Smooth muscle cell (in vitro differentiated cells): ENCODE data around the gene DRC1. TPM values are rescaled to one million over a fixed set of nuclear protein-coding genes. Genes with fewer than 3 reads are reported as not detected.

ENCODE experiments used
- DNase-seq: peaks from one replicate; lab custom pipeline; 2025; ENCODE audit not compliant: unreplicated experiment; lab: John Stamatoyannopoulos, UW
- H2AFZ ChIP-seq: fragments of 200-600 bp; sonication (generic); 2 replicates; pipeline ENCODE4 v1.6.0; 2016; ENCODE audit warnings: antibody characterized with exemption, low read depth, mild to moderate bottlenecking
- H3F3A ChIP-seq: fragments of 200-600 bp; sonication (generic); 2 replicates; pipeline ENCODE4 v1.6.0; 2017; ENCODE audit warnings: antibody characterized with exemption, low read depth
- H3K27ac ChIP-seq: fragments of 200-600 bp; sonication (generic); 2 replicates; pipeline ENCODE4 v1.5.1; 2016; ENCODE audit warnings: low read depth, mild to moderate bottlenecking
- H3K27me3 ChIP-seq: fragments of 200-600 bp; sonication (generic); 2 replicates; pipeline ENCODE4 v1.6.1; 2016; ENCODE audit warnings: low read depth, mild to moderate bottlenecking
- H3K36me3 ChIP-seq: fragments of 200-600 bp; sonication (generic); 2 replicates; pipeline ENCODE4 v1.5.1; 2016; ENCODE audit warnings: low read depth
- H3K4me1 ChIP-seq: fragments of 200-600 bp; sonication (generic); 2 replicates; pipeline ENCODE4 v1.5.1; 2016; ENCODE audit warnings: low read depth
- H3K4me2 ChIP-seq: fragments of 200-600 bp; sonication (generic); 2 replicates; pipeline ENCODE4 v1.6.0; 2016; ENCODE audit warnings: mild to moderate bottlenecking
- H3K4me3 ChIP-seq: fragments of 200-600 bp; sonication (generic); 2 replicates; pipeline ENCODE4 v1.5.1; 2016; ENCODE audit warnings: mild to moderate bottlenecking
- H3K79me2 ChIP-seq: fragments of 200-600 bp; sonication (generic); 2 replicates; pipeline ENCODE4 v1.6.0; 2016; ENCODE audit warnings: low read depth, mild to moderate bottlenecking
- H3K9ac ChIP-seq: fragments of 200-600 bp; sonication (generic); 2 replicates; pipeline ENCODE4 v1.6.0; 2016; ENCODE audit warnings: low read depth
- H3K9me3 ChIP-seq: fragments of 200-600 bp; sonication (generic); replicated peaks from 2 replicates; pipeline ENCODE4 v1.5.1; 2016; ENCODE audit warnings: low read depth
- H4K20me1 ChIP-seq: fragments of 200-600 bp; sonication (generic); 2 replicates; pipeline ENCODE4 v1.6.0; 2016; ENCODE audit warnings: low read depth
- CTCF ChIP-seq: fragments of 200-600 bp; sonication (generic); IDR thresholded peaks from 2 replicates; pipeline ENCODE4 v1.5.1; 2017; ENCODE audit warnings: borderline replicate concordance, mild to moderate bottlenecking, antibody characterized with exemption; ENCODE audit not compliant: insufficient read depth, poor library complexity, severe bottlenecking
- WGBS: methylation state at CpG from one replicate; pipeline ENCODE4 v1.1.7; 2016; ENCODE audit warnings: low lambda C conversion rate; 5-methylcytosine and 5-hydroxymethylcytosine counted together
- polyA plus RNA-seq: library from polyadenylated mRNA; unstranded; fragments of >200 nt; fragmentation: Nextera tagmentation; extraction: Ambion mirVana; gene quantifications from 2 replicates; pipeline ENCODE4 v1.2.1, GENCODE V29; 2016
- total RNA-seq: library from RNA; depleted of rRNA; stranded (reverse); fragments of >200 nt; gene quantifications from 2 replicates; pipeline ENCODE4 v1.2.3, GENCODE V29; 2014

The DRC1 gene
- total and polyA plus RNA-seq, 2 experiments from 2014 or later, result 0.14 TPM; not detected in 1

- no peak overlapping the region for H3K9ac ChIP-seq
- peaks cover 8% of the 10 kb centered on the region for H3K4me1 ChIP-seq
- H4K20me1 ChIP-seq, result no peaks in the 10 kb centered on the region
- no peak for DNase-seq
- no peak overlapping the region for H3K4me3 ChIP-seq
- no peak overlapping the region for H2AFZ ChIP-seq
- TF ChIP-seq CTCF, result no peak
- no peaks in the 10 kb centered on the region for H3K27me3 ChIP-seq
- no peaks in the 10 kb centered on the region for H3F3A ChIP-seq
- no peak overlapping the region for H3K4me2 ChIP-seq
- no peaks in the 10 kb centered on the region for H3K36me3 ChIP-seq
- no peaks in the 10 kb centered on the region for H3K79me2 ChIP-seq
- H3K9me3 ChIP-seq, result no peaks in the 10 kb centered on the region
- H3K27ac ChIP-seq, result no peak overlapping the region
- 94% methylated on average over 10 of the region's 10 CpGs for WGBS
Measured at GRCh38 chr2:26493566-26493965, 91.8 kb downstream of the DRC1 start.

DNA sequence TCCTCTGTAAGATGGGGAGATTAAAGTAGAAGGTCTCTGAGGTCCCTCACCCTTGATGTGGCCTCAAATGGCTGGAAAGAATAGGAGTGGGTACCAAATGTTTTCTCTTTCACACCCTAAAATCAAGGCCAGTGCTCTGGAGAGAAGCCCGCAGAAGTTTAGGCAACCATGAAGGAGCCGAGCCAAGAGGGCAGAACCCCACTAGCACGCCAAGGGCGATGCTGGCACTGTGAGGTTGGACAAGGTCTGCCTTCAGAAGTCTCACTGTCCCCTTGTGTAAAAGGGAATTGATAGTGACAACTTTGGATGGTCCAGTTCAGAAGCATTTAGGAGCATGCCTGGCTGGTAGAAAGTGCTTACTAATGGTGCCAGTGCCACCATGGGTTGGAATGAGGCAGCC, 92.5 kb downstream of the DRC1 start:
- Histone ChIP-seq H3K4me3 (no peak overlapping the region), H3K27me3 (no peaks in the 10 kb centered on the region), H3K36me3 (no peaks in the 10 kb centered on the region), H3F3A (no peaks in the 10 kb centered on the region), H4K20me1 (no peaks in the 10 kb centered on the region), H3K79me2 (no peaks in the 10 kb centered on the region), H3K27ac (no peak overlapping the region), H3K9ac (no peak overlapping the region), H3K9me3 (no peaks in the 10 kb centered on the region), H2AFZ (no peak overlapping the region), H3K4me1 (peaks cover 8% of the 10 kb centered on the region), H3K4me2 (no peak overlapping the region)
- DNase-seq, result no peak
- TF ChIP-seq CTCF, result no peak
- WGBS, result 99% methylated on average over 4 of the region's 4 CpGs

DNA sequence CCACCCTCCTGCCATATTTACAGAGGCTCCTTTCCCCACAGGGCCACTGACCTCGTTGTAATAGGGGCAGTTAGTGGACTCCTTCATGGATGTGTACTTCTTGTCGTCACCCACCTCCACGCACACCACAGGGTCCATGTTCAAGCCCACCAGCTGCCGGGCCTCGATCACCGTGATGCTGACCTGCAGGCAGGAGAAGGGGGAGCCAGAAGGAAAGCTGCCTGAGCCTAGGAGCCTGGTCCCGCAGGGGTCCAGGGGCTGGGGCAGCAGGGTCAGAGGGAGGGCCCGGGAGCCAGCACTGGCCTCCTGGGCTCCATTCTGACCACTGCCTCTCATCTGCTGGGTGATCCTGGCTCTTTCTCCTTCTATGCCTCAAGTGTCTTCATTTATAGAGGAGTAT, 93.2 kb downstream of the DRC1 start:
- Histone ChIP-seq H3K27me3 (no peaks in the 10 kb centered on the region), H3K27ac (no peak overlapping the region), H3K4me2 (no peak overlapping the region), H2AFZ (no peak overlapping the region), H4K20me1 (no peaks in the 10 kb centered on the region), H3K9me3 (no peaks in the 10 kb centered on the region), H3K9ac (no peak overlapping the region), H3K4me3 (no peak overlapping the region), H3F3A (no peaks in the 10 kb centered on the region), H3K79me2 (no peaks in the 10 kb centered on the region), H3K36me3 (no peaks in the 10 kb centered on the region), H3K4me1 (peaks cover 8% of the 10 kb centered on the region)
- no peak for DNase-seq
- 94% methylated on average over 8 of the region's 8 CpGs for WGBS
- TF ChIP-seq CTCF, result no peak

DNA sequence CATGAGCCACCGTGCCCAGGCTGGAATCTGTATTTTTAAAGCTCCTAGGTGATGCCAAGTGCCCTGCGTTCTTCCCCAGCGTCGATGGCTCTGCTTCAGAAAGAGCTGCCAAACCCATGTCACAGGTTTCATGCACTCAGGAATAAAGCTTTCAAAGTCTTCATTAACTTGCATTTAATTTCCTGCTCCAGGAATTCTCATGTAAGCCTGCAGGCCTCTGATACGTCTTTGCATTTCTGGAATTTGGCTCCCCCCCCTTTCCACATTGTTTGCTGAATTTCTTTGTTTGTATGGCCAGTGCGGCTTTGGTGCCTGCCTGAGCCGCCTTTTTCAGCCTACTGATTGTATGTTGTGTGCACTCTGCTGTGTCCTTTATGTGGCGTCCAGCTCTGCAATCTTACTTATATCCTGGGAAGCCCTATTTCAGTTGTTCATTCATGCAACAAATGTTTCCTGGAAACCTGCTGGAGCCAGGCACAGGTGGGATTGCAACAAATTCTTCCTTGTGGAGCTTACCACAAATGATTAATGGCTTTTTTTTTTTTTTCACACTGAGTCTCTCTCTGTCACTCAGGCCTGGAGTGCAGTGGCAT, 94.1 kb downstream of the DRC1 start:
- no peak for TF ChIP-seq CTCF
- 81% methylated on average over 8 of the region's 8 CpGs for WGBS
- Histone ChIP-seq H3K27ac (no peak overlapping the region), H3K4me2 (no peak overlapping the region), H3K27me3 (no peaks in the 10 kb centered on the region), H3K79me2 (no peaks in the 10 kb centered on the region), H3K4me3 (no peak overlapping the region), H3K9me3 (no peaks in the 10 kb centered on the region), H2AFZ (no peak overlapping the region), H3F3A (no peaks in the 10 kb centered on the region), H4K20me1 (no peaks in the 10 kb centered on the region), H3K4me1 (peaks cover 8% of the 10 kb centered on the region), H3K36me3 (no peaks in the 10 kb centered on the region), H3K9ac (no peak overlapping the region)
- DNase-seq, result no peak
